ENCODE data around the gene NEFH.

The NEFH gene

GRCh38 chr22:29503811-29504372 lies 23.9 kb downstream of the NEFH start:
- TF ChIP-seq ZFX (IDR thresholded peaks at IDR 0.05) (no peak), CTCF (conservative IDR thresholded peaks at IDR 0.05) (no peak)
- H3K27ac ChIP-seq, result peak overlapping the region; percentile 51

- no peak overlapping the region for H3K27ac ChIP-seq
- TF ChIP-seq CTCF (conservative IDR thresholded peaks at IDR 0.05), result no peak
- no peak for TF ChIP-seq ZFX (IDR thresholded peaks at IDR 0.05)
Measured at GRCh38 chr22:29509298-29509697, 29.3 kb downstream of the NEFH start.

GRCh38 chr22:29509815-29510214 lies 29.8 kb downstream of the NEFH start:
- TF ChIP-seq CTCF (conservative IDR thresholded peaks at IDR 0.05) (no peak), ZFX (IDR thresholded peaks at IDR 0.05) (no peak)
- no peak overlapping the region for H3K27ac ChIP-seq

- TF ChIP-seq CTCF (conservative IDR thresholded peaks at IDR 0.05), result no peak
- TF ChIP-seq ZFX (IDR thresholded peaks at IDR 0.05), result no peak
- H3K27ac ChIP-seq, result no peak overlapping the region
Measured at GRCh38 chr22:29510542-29510941, 30.5 kb downstream of the NEFH start.

- no peak for TF ChIP-seq CTCF (conservative IDR thresholded peaks at IDR 0.05)
- no peak for TF ChIP-seq ZFX (IDR thresholded peaks at IDR 0.05)
- no peak overlapping the region for H3K27ac ChIP-seq
Measured at GRCh38 chr22:29511126-29511862, 31.3 kb downstream of the NEFH start.

GRCh38 chr22:29512031-29512430 lies 32.0 kb downstream of the NEFH start:
- no peak for TF ChIP-seq CTCF (conservative IDR thresholded peaks at IDR 0.05)
- no peak for TF ChIP-seq ZFX (IDR thresholded peaks at IDR 0.05)
- H3K27ac ChIP-seq, result no peak overlapping the region

GRCh38 chr22:29517215-29517908 lies 37.3 kb downstream of the NEFH start:
- H3K27ac ChIP-seq, result peak overlapping the region; percentile 72
- TF ChIP-seq ZFX (IDR thresholded peaks at IDR 0.05), result no peak
- no peak for TF ChIP-seq CTCF (conservative IDR thresholded peaks at IDR 0.05)

All from C4-2B (cell line).